Peyer's patch (tissue), 4 donors: Measurements from ENCODE around the gene RBL1.

Source experiments
- POLR2A ChIP-seq, 2 donors: fragments of 450-650 bp; IDR thresholded peaks; one replicate each; pipeline ENCODE4 v1.5.1; 2017; ENCODE audit warnings: antibody characterized with exemption in 2 of 2, mild to moderate bottlenecking in 2 of 2, moderate library complexity in 2 of 2
- TF ChIP-seq, protein P1 (sequence below), 6 experiments: fragments of 450-650 bp in 4 of 6; fragments of 200-600 bp in 2 of 6; sonication (generic) in 1 of 6; IDR thresholded peaks; one replicate each; pipeline ENCODE4 v1.5.1; 2017 to 2019; ENCODE audit warnings: antibody characterized with exemption in 6 of 6, mild to moderate bottlenecking in 3 of 6, moderate library complexity in 1 of 6

- TF ChIP-seq, protein P1, sequence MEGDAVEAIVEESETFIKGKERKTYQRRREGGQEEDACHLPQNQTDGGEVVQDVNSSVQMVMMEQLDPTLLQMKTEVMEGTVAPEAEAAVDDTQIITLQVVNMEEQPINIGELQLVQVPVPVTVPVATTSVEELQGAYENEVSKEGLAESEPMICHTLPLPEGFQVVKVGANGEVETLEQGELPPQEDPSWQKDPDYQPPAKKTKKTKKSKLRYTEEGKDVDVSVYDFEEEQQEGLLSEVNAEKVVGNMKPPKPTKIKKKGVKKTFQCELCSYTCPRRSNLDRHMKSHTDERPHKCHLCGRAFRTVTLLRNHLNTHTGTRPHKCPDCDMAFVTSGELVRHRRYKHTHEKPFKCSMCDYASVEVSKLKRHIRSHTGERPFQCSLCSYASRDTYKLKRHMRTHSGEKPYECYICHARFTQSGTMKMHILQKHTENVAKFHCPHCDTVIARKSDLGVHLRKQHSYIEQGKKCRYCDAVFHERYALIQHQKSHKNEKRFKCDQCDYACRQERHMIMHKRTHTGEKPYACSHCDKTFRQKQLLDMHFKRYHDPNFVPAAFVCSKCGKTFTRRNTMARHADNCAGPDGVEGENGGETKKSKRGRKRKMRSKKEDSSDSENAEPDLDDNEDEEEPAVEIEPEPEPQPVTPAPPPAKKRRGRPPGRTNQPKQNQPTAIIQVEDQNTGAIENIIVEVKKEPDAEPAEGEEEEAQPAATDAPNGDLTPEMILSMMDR (IDR thresholded peaks at IDR 0.05) = no peak
- TF ChIP-seq POLR2A (IDR thresholded peaks at IDR 0.05) = no peak
These were observed 23.3 kb downstream of the RBL1 start for GRCh38 chr20:37072293-37073196.
